Neural cell (in vitro differentiated cells): ENCODE measurements around the gene CD300A.

Experiments
- EP300 ChIP-seq: fragments of 450-650 bp; conservative IDR thresholded peaks from 2 replicates; pipeline ENCODE4 v1.6.1; 2014; ENCODE audit warnings: antibody characterized with exemption, mild to moderate bottlenecking, moderate library complexity; ENCODE audit not compliant: poor library complexity, severe bottlenecking
- RAD21 ChIP-seq: fragments of 450-650 bp; conservative IDR thresholded peaks from 2 replicates; pipeline ENCODE4 v1.6.1; 2014; ENCODE audit warnings: antibody characterized with exemption, mild to moderate bottlenecking, moderate library complexity
- SMC3 ChIP-seq: fragments of 450-650 bp; conservative IDR thresholded peaks from 2 replicates; pipeline ENCODE4 v1.6.1; 2014; ENCODE audit warnings: antibody characterized with exemption, mild to moderate bottlenecking, moderate library complexity; ENCODE audit not compliant: poor library complexity
- TF ChIP-seq, protein P1 (sequence below): fragments of 450-650 bp; IDR thresholded peaks from 2 replicates; pipeline ENCODE4 v1.5.1; 2014; ENCODE audit warnings: antibody characterized with exemption, mild to moderate bottlenecking, moderate library complexity; ENCODE audit not compliant: poor library complexity, severe bottlenecking

DNA sequence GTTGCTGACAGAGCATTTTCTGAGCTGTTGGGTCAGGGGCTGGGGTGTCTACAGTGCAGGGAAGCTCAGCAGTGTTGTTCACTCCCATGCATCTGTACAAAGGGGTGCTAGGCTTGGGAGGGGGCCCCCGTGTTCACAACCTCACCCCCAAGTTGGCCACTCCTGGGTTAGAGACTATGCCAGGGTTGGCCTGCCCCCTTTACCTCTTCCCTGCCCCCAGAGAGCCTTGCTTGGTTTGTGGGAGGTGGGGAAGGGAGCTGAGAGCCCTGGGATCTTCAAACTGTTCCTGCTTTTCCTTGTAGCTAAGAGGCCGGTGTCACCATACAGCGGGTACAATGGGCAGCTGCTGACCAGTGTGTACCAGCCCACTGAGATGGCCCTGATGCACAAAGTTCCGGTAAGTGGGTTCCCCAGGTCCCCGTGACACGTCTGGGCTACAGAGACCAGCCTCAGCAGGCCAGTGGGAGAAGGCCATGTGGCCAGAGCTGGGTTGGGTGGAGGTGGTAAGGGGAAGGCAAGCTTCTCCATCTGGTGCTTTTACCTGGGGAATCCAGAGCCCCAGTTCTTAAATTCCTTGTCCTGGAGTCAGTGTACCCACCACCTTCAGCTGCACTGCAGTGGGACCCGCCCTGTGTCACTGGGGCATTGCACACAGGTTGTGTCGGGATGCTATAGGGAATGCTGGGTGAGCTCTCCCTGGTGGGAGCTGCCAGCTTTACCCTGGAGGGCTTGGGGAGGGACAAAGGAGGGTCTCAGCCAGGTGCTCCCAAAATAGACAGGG is 22.7 kb upstream of the CD300A start:
- TF ChIP-seq, protein P1, sequence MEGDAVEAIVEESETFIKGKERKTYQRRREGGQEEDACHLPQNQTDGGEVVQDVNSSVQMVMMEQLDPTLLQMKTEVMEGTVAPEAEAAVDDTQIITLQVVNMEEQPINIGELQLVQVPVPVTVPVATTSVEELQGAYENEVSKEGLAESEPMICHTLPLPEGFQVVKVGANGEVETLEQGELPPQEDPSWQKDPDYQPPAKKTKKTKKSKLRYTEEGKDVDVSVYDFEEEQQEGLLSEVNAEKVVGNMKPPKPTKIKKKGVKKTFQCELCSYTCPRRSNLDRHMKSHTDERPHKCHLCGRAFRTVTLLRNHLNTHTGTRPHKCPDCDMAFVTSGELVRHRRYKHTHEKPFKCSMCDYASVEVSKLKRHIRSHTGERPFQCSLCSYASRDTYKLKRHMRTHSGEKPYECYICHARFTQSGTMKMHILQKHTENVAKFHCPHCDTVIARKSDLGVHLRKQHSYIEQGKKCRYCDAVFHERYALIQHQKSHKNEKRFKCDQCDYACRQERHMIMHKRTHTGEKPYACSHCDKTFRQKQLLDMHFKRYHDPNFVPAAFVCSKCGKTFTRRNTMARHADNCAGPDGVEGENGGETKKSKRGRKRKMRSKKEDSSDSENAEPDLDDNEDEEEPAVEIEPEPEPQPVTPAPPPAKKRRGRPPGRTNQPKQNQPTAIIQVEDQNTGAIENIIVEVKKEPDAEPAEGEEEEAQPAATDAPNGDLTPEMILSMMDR, result no peak
- TF ChIP-seq EP300 (no peak), RAD21 (no peak), SMC3 (no peak)
